Upper lobe of left lung (tissue), 6 donors: ENCODE data around the gene E2F7. TPM values are rescaled to one million over a fixed set of nuclear protein-coding genes. Genes with fewer than 3 reads are reported as not detected.

Experiments used
- ATAC-seq, 2 donors: fragments of 200-7000 bp; cut with Tn5 transposase; one replicate each; pipeline ENCODE4 v1.9.1; 2022; ENCODE audit warnings: mild to moderate bottlenecking in 2 of 2, moderate library complexity in 2 of 2; ENCODE audit not compliant: low FRiP score in 2 of 2
- DNase-seq, 2 donors: peaks; one replicate each; pipeline ENCODE4 v3.0.0-alpha.2; 2019 to 2020
- H3K27ac ChIP-seq, 4 donors: fragments of 200-600 bp; sonication (generic); one replicate each; pipeline ENCODE4 v1.5.1; 2016 to 2019
- H3K27me3 ChIP-seq, 4 donors: fragments of 200-600 bp; sonication (generic); one replicate each; pipeline ENCODE4 v1.5.1; 2017 to 2019
- H3K36me3 ChIP-seq, 4 donors: fragments of 200-600 bp; sonication (generic); one replicate each; pipeline ENCODE4 v1.5.1; 2016 to 2019
- H3K4me1 ChIP-seq, 4 donors: fragments of 200-600 bp; sonication (generic); one replicate each; pipeline ENCODE4 v1.5.1; 2018 to 2019
- H3K4me3 ChIP-seq, 4 donors: fragments of 200-600 bp; sonication (generic); one replicate each; pipeline ENCODE4 v1.5.1; 2017 to 2019; ENCODE audit warnings: mild to moderate bottlenecking in 2 of 4, moderate library complexity in 1 of 4
- H3K9me3 ChIP-seq, 4 donors: fragments of 200-600 bp; sonication (generic); one replicate each; pipeline ENCODE4 v1.5.1; 2018 to 2019
- CTCF ChIP-seq, 6 experiments: fragments of 450-650 bp in 4 of 6; fragments of 200-600 bp in 2 of 6; sonication (generic) in 2 of 6; IDR thresholded peaks; one replicate each; pipeline ENCODE4 v1.5.1; 2016 to 2019; ENCODE audit warnings: antibody characterized with exemption in 6 of 6
- EP300 ChIP-seq, 4 donors: sonication (generic); formaldehyde crosslinking; IDR thresholded peaks; one replicate each; pipeline ENCODE4 v1.5.1; 2017; ENCODE audit warnings: antibody characterized with exemption in 4 of 4, control low read depth in 2 of 4
- POLR2A ChIP-seq, 4 donors: fragments of 450-650 bp; IDR thresholded peaks; one replicate each; pipeline ENCODE4 v1.5.1; 2016 to 2017; ENCODE audit warnings: antibody characterized with exemption in 4 of 4, mild to moderate bottlenecking in 2 of 4
- POLR2AphosphoS5 ChIP-seq, 2 donors: sonication (generic); formaldehyde crosslinking; IDR thresholded peaks; one replicate each; pipeline ENCODE4 v1.5.1; 2017; ENCODE audit warnings: antibody characterized with exemption in 2 of 2
- WGBS, 2 donors: methylation state at CpG; one replicate each; pipeline ENCODE4 v1.1.5; 2017 to 2018; 5-methylcytosine and 5-hydroxymethylcytosine counted together
- total RNA-seq, 6 donors: library from RNA; depleted of rRNA in 4 of 6; stranded (reverse); fragments of >200 nt in 4 of 6; gene quantifications; one replicate each; pipeline versions ENCODE4 v1.1.0 to v1.2.1, GENCODE V29; 2016 to 2021
- donor health status: DM: no; HTN: no; CAD: no; lungs with moderate emphysema.
- donor health status: DM: no; HTN: yes; CAD: no; lungs with severe emphysema.

E2F7 gene
- total RNA-seq, 6 donors from 2014 or later = 0.54 to 1.5 (median 1.1) TPM; not detected in 2

- H3K4me3 ChIP-seq = no peak overlapping the region
- DNase-seq (no peak), ATAC-seq (no peak)
- no peaks in the 10 kb centered on the region for H3K27me3 ChIP-seq
- no peak for TF ChIP-seq EP300 (IDR thresholded peaks at IDR 0.05)
- no peak for TF ChIP-seq POLR2A (IDR thresholded peaks at IDR 0.05)
- TF ChIP-seq POLR2AphosphoS5 (IDR thresholded peaks at IDR 0.05) = no peak
- no peak for TF ChIP-seq CTCF (IDR thresholded peaks at IDR 0.05)
- H3K36me3 ChIP-seq = no peaks in the 10 kb centered on the region
- WGBS, 2 donors = 69 to 82% methylated on average over 3 of the region's 3 CpGs
- H3K4me1 ChIP-seq = no peaks in the 10 kb centered on the region
- no peaks in the 10 kb centered on the region for H3K9me3 ChIP-seq
- no peak overlapping the region for H3K27ac ChIP-seq
These were observed 39.4 kb upstream of the E2F7 start for GRCh38 chr12:77104792-77105191.

- H3K9me3 ChIP-seq = no peaks in the 10 kb centered on the region
- H3K27ac ChIP-seq = no peak overlapping the region
- DNase-seq (no peak), ATAC-seq (no peak)
- no peaks in the 10 kb centered on the region for H3K27me3 ChIP-seq
- no peaks in the 10 kb centered on the region for H3K4me1 ChIP-seq
- H3K4me3 ChIP-seq = no peak overlapping the region
- no peaks in the 10 kb centered on the region for H3K36me3 ChIP-seq
- 79 to 85% methylated on average over 1 of the region's 1 CpG for WGBS, 2 donors
- TF ChIP-seq CTCF (IDR thresholded peaks at IDR 0.05) (no peak), POLR2AphosphoS5 (IDR thresholded peaks at IDR 0.05) (no peak), EP300 (IDR thresholded peaks at IDR 0.05) (no peak), POLR2A (IDR thresholded peaks at IDR 0.05) (no peak)
These were observed 38.9 kb upstream of the E2F7 start for GRCh38 chr12:77104286-77104685.

- no peaks in the 10 kb centered on the region for H3K27me3 ChIP-seq
- no peak for DNase-seq
- ATAC-seq = no peak
- TF ChIP-seq POLR2AphosphoS5 (IDR thresholded peaks at IDR 0.05) (no peak), EP300 (IDR thresholded peaks at IDR 0.05) (no peak), CTCF (IDR thresholded peaks at IDR 0.05) (no peak), POLR2A (IDR thresholded peaks at IDR 0.05) (no peak)
- no peaks in the 10 kb centered on the region for H3K36me3 ChIP-seq
- no peaks in the 10 kb centered on the region for H3K4me1 ChIP-seq
- H3K27ac ChIP-seq = no peak overlapping the region
- no peak overlapping the region for H3K4me3 ChIP-seq
- no peaks in the 10 kb centered on the region for H3K9me3 ChIP-seq
- WGBS, 2 donors = 87 to 100% methylated on average over 1 of the region's 1 CpG
These were observed 37.3 kb upstream of the E2F7 start for GRCh38 chr12:77102691-77103090.

- ATAC-seq (no peak), DNase-seq (no peak)
- TF ChIP-seq EP300 (IDR thresholded peaks at IDR 0.05) (no peak), CTCF (IDR thresholded peaks at IDR 0.05) (no peak), POLR2A (IDR thresholded peaks at IDR 0.05) (no peak), POLR2AphosphoS5 (IDR thresholded peaks at IDR 0.05) (no peak)
- H3K4me1 ChIP-seq = no peaks in the 10 kb centered on the region
- no peaks in the 10 kb centered on the region for H3K9me3 ChIP-seq
- 73 to 87% methylated on average over 2 of the region's 2 CpGs for WGBS, 2 donors
- H3K27me3 ChIP-seq = no peaks in the 10 kb centered on the region
- H3K36me3 ChIP-seq = no peaks in the 10 kb centered on the region
- no peak overlapping the region for H3K4me3 ChIP-seq
- H3K27ac ChIP-seq = no peak overlapping the region
These were observed 36.8 kb upstream of the E2F7 start for GRCh38 chr12:77102123-77102522.

GRCh38 chr12:77099799-77100198, 34.4 kb upstream of the E2F7 start:
- no peak for DNase-seq
- no peaks in the 10 kb centered on the region for H3K36me3 ChIP-seq
- no peak overlapping the region for H3K4me3 ChIP-seq
- no peak overlapping the region for H3K27ac ChIP-seq
- H3K9me3 ChIP-seq = no peaks in the 10 kb centered on the region
- H3K27me3 ChIP-seq = no peaks in the 10 kb centered on the region
- H3K4me1 ChIP-seq = no peaks in the 10 kb centered on the region
- 88 to 95% methylated on average over 2 of the region's 2 CpGs for WGBS, 2 donors
- ATAC-seq = no peak
- TF ChIP-seq CTCF (IDR thresholded peaks at IDR 0.05) = no peak
- TF ChIP-seq POLR2A (IDR thresholded peaks at IDR 0.05) = no peak
- no peak for TF ChIP-seq POLR2AphosphoS5 (IDR thresholded peaks at IDR 0.05)
- TF ChIP-seq EP300 (IDR thresholded peaks at IDR 0.05) = no peak
